ENCODE measurements around the gene SPC25. TPM values are rescaled to one million over a fixed set of nuclear protein-coding genes. Genes with fewer than 3 reads are reported as not detected.

SPC25 gene
- total and polyA plus RNA-seq, 9 of the 15 experiments (the other 6 are each of a cell fraction or from before 2014, with no cell fraction given) = 44.8 to 100 (median 75.0) TPM

DNA sequence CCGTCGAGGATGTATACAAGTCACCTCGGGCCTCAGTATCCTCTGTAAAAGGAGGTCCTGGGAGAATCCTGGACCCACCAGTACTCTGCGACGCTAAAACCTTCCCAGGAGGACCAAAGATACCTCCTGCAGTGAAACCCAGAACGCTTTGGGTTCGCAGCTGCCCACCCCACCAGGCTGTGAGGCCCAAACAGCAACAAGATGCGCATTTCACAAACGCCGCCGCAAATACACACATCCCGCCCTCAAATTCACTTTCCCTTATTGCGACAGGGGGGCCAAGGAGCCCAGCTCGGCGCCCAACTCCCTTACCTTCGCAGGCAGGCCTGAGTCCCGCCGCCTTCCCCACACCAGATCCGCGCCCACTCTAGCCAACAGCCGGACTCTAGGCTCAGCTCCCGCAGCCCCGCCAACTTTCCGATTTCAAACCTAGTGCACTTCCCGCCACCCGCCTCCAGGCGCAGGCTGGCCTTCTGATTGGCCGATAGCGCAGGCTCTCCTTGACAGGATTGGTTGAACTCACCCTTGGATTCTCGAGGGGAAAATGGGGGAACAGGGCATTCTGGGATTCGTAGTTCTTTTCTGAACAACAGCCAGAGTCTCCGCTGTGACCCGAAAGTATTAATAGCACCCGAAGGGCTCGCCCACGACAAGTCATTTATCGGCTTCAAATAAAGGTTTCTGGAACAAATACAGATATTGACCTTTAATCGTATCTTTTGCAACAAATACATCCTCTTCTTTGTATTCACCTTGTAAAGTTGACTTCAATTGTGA is at the start of gene SPC25 (continued):
- no peak for TF ChIP-seq ZNF239 (CRISPR knock-in tag; IDR thresholded peaks at IDR 0.05)
- TF ChIP-seq, protein P1, sequence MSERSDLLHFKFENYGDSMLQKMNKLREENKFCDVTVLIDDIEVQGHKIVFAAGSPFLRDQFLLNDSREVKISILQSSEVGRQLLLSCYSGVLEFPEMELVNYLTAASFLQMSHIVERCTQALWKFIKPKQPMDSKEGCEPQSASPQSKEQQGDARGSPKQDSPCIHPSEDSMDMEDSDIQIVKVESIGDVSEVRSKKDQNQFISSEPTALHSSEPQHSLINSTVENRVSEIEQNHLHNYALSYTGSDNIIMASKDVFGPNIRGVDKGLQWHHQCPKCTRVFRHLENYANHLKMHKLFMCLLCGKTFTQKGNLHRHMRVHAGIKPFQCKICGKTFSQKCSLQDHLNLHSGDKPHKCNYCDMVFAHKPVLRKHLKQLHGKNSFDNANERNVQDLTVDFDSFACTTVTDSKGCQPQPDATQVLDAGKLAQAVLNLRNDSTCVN (CRISPR knock-in tag; IDR thresholded peaks at IDR 0.05) = no peak
- no peak for TF ChIP-seq ZNF561 (CRISPR knock-in tag; conservative IDR thresholded peaks at IDR 0.05)
- TF ChIP-seq, protein P2, sequence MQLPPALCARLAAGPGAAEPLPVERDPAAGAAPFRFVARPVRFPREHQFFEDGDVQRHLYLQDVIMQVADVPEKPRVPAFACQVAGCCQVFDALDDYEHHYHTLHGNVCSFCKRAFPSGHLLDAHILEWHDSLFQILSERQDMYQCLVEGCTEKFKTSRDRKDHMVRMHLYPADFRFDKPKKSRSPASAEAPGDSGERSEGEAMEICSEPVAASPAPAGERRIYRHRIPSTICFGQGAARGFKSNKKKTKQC (CRISPR knock-in tag; IDR thresholded peaks at IDR 0.05) = peak; percentile 55; the same call in 1 of the 2 replicates
- TF ChIP-seq, protein P3, sequence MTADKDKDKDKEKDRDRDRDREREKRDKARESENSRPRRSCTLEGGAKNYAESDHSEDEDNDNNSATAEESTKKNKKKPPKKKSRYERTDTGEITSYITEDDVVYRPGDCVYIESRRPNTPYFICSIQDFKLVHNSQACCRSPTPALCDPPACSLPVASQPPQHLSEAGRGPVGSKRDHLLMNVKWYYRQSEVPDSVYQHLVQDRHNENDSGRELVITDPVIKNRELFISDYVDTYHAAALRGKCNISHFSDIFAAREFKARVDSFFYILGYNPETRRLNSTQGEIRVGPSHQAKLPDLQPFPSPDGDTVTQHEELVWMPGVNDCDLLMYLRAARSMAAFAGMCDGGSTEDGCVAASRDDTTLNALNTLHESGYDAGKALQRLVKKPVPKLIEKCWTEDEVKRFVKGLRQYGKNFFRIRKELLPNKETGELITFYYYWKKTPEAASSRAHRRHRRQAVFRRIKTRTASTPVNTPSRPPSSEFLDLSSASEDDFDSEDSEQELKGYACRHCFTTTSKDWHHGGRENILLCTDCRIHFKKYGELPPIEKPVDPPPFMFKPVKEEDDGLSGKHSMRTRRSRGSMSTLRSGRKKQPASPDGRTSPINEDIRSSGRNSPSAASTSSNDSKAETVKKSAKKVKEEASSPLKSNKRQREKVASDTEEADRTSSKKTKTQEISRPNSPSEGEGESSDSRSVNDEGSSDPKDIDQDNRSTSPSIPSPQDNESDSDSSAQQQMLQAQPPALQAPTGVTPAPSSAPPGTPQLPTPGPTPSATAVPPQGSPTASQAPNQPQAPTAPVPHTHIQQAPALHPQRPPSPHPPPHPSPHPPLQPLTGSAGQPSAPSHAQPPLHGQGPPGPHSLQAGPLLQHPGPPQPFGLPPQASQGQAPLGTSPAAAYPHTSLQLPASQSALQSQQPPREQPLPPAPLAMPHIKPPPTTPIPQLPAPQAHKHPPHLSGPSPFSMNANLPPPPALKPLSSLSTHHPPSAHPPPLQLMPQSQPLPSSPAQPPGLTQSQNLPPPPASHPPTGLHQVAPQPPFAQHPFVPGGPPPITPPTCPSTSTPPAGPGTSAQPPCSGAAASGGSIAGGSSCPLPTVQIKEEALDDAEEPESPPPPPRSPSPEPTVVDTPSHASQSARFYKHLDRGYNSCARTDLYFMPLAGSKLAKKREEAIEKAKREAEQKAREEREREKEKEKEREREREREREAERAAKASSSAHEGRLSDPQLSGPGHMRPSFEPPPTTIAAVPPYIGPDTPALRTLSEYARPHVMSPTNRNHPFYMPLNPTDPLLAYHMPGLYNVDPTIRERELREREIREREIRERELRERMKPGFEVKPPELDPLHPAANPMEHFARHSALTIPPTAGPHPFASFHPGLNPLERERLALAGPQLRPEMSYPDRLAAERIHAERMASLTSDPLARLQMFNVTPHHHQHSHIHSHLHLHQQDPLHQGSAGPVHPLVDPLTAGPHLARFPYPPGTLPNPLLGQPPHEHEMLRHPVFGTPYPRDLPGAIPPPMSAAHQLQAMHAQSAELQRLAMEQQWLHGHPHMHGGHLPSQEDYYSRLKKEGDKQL (CRISPR knock-in tag; IDR thresholded peaks at IDR 0.05; ENCODE audit: borderline replicate concordance) = no peak
- TF ChIP-seq POLR2H (tag; IDR thresholded peaks at IDR 0.05; ENCODE audit: low read depth) = peak; percentile 79
- no peak for TF ChIP-seq ZNF431 (CRISPR knock-in tag; IDR thresholded peaks at IDR 0.05)
- no peak for TF ChIP-seq ZFP30 (CRISPR knock-in tag; IDR thresholded peaks at IDR 0.05; ENCODE audit: borderline replicate concordance)
- TF ChIP-seq, protein P4, sequence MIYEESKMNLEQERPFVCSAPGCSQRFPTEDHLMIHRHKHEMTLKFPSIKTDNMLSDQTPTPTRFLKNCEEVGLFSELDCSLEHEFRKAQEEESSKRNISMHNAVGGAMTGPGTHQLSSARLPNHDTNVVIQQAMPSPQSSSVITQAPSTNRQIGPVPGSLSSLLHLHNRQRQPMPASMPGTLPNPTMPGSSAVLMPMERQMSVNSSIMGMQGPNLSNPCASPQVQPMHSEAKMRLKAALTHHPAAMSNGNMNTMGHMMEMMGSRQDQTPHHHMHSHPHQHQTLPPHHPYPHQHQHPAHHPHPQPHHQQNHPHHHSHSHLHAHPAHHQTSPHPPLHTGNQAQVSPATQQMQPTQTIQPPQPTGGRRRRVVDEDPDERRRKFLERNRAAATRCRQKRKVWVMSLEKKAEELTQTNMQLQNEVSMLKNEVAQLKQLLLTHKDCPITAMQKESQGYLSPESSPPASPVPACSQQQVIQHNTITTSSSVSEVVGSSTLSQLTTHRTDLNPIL (CRISPR knock-in tag; IDR thresholded peaks at IDR 0.05) = no peak
- TF ChIP-seq, protein P5, sequence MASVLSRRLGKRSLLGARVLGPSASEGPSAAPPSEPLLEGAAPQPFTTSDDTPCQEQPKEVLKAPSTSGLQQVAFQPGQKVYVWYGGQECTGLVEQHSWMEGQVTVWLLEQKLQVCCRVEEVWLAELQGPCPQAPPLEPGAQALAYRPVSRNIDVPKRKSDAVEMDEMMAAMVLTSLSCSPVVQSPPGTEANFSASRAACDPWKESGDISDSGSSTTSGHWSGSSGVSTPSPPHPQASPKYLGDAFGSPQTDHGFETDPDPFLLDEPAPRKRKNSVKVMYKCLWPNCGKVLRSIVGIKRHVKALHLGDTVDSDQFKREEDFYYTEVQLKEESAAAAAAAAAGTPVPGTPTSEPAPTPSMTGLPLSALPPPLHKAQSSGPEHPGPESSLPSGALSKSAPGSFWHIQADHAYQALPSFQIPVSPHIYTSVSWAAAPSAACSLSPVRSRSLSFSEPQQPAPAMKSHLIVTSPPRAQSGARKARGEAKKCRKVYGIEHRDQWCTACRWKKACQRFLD (CRISPR knock-in tag; IDR thresholded peaks at IDR 0.05) = no peak
- no peak for TF ChIP-seq NELFE (IDR thresholded peaks at IDR 0.05; ENCODE audit: insufficient read depth, insufficient read length)
- TF ChIP-seq HMGN3 (IDR thresholded peaks at IDR 0.05; ENCODE audit: borderline replicate concordance, extremely low read depth, insufficient read length, low read depth, low read length) = peak; percentile 40
- TF ChIP-seq ETV1 (tag; conservative IDR thresholded peaks at IDR 0.05; ENCODE audit: low read depth) = 0 out of 2 replicates have a peak, but pooled peaks have one; percentile 22
- no peak for TF ChIP-seq WHSC1 (IDR thresholded peaks at IDR 0.05; ENCODE audit: low read length)
- no peak for TF ChIP-seq NFXL1 (CRISPR knock-in tag; IDR thresholded peaks at IDR 0.05)
- no peak for TF ChIP-seq CHD4 (IDR thresholded peaks at IDR 0.05; ENCODE audit: insufficient read depth, insufficient replicate concordance, low read depth, low read length, poor library complexity, severe bottlenecking)

All from K562 (cell line).